Cardiac atrium fibroblast (primary cell): ENCODE measurements around the gene DMP1. TPM values are rescaled to one million over a fixed set of nuclear protein-coding genes. Genes with fewer than 3 reads are reported as not detected.

Experiments used
- total RNA-seq: library from RNA; depleted of rRNA; stranded (reverse); fragments of >200 nt; gene quantifications from 2 replicates; pipeline ENCODE4 v1.2.3, GENCODE V29; 2015

DMP1 gene
- total RNA-seq, result not detected in 2 replicates

DNA sequence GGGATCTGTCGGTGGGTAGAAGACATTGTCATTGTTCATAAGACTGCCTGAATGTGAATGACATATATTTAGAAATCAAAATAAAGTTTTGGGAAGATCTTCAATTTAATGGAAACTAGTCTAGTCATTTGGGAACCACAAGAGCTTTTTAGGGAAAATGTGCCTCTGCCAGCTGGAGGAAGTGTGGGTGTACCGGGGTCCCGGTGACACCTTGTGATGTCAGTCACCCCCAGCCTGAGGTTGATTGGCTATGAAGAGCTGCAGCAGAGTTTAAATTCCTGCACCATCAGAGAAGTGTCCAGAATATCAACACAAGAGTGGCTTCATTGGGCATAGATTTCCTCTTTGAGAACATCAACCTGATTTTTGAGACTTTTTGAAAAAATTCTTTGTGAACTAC, at the start of gene DMP1:
TSS of gene DMP1 (plus strand) at position 301 of the 400 bp plus-strand sequence. CDS start 6,213 bp downstream, outside the sequence.

GRCh38 chr4:87608229-87608628, 41.9 kb upstream of the DMP1 start, which contains the start of gene DSPP:
Gene DSPP (plus strand): TSS chr4:87608529. CDS start chr4:87610909, 2,380 bp downstream.

Other genes with a start within 250 kb of the DMP1 start
- gene NUDT9, start 227.7 kb upstream of the DMP1 start, total RNA-seq, result 14.6 and 18.6 TPM in 2 replicates
- gene SPARCL1, start 120.9 kb upstream of the DMP1 start, total RNA-seq, result 61.2 and 133 TPM in 2 replicates
- gene DSPP, start 41.8 kb upstream of the DMP1 start, total RNA-seq, result not detected in 2 replicates
- not detected in 2 replicates for gene IBSP, start 149.3 kb downstream of the DMP1 start, total RNA-seq
- gene MEPE, start 182.7 kb downstream of the DMP1 start, total RNA-seq, result not detected in 2 replicates